B cell (primary cell): Measurements from ENCODE around the gene SYTL2. TPM values are rescaled to one million over a fixed set of nuclear protein-coding genes. Genes with fewer than 3 reads are reported as not detected.

ENCODE experiments used
- ATAC-seq: fragments of 200-7000 bp; cut with Tn5 transposase; one replicate; pipeline ENCODE4 v1.10.0; 2021; ENCODE audit warnings: low read depth, mild to moderate bottlenecking, moderate number of reproducible peaks, moderate library complexity
- CTCF ChIA-PET: fragments of 350-600 bp; sonication (Branson Sonifier 250); formaldehyde crosslinking; loops from one replicate; lab custom pipeline; 2021; ENCODE audit warnings: antibody characterized with exemption, inconsistent platforms; lab: Charles Lee
- POLR2A ChIA-PET: fragments of 350-600 bp; sonication (Branson Sonifier 250); formaldehyde crosslinking; loops from one replicate; lab custom pipeline; 2021; ENCODE audit warnings: antibody characterized with exemption; lab: Charles Lee
- DNase-seq: peaks from one replicate; pipeline ENCODE4 v3.0.0; 2013
- H2AFZ ChIP-seq: 2 replicates; pipeline ENCODE4 v1.6.1; 2012; ENCODE audit warnings: mild to moderate bottlenecking, low read depth, low read length; ENCODE audit not compliant: insufficient read depth, poor library complexity, severe bottlenecking
- H3K27ac ChIP-seq, 2 donors: 1 replicate in 1 of 2; 2 replicates in 1 of 2; pipeline ENCODE4 v1.5.1; 2012 to 2013; ENCODE audit warnings: low read length in 2 of 2, mild to moderate bottlenecking in 2 of 2, moderate library complexity in 1 of 2
- H3K27me3 ChIP-seq, 4 experiments: fragments of 200-600 bp in 1 of 4; sonication (generic) in 1 of 4; replicated peaks in 1 of 4; 1 replicate in 2 of 4; 2 replicates in 2 of 4; pipeline versions ENCODE4 v1.6.1 to v1.7.0; 2013 to 2016; ENCODE audit warnings: low read length in 3 of 4, mild to moderate bottlenecking in 2 of 4, mixed read lengths in 1 of 4, moderate library complexity in 1 of 4; ENCODE audit not compliant: insufficient read depth in 4 of 4, control insufficient read depth in 3 of 4; ENCODE audit errors: control extremely low read depth in 1 of 4
- H3K36me3 ChIP-seq, 2 experiments: replicated peaks in 1 of 2; 1 replicate in 1 of 2; 2 replicates in 1 of 2; pipeline versions ENCODE4 v1.6.1 to v1.7.1; 2013; ENCODE audit warnings: low read length in 1 of 2; ENCODE audit not compliant: insufficient read depth in 2 of 2, control insufficient read depth in 1 of 2; ENCODE audit errors: control extremely low read depth in 1 of 2, extremely low read depth in 1 of 2
- H3K4me1 ChIP-seq, 2 donors: fragments of 200-600 bp in 1 of 2; sonication (generic) in 1 of 2; 1 replicate in 1 of 2; 2 replicates in 1 of 2; pipeline versions ENCODE4 v1.5.1 to v1.6.1; 2013 to 2017; ENCODE audit warnings: low read length in 2 of 2; ENCODE audit not compliant: control insufficient read depth in 2 of 2, insufficient read depth in 2 of 2
- H3K4me2 ChIP-seq: replicated peaks from 2 replicates; pipeline ENCODE3; 2012; ENCODE audit warnings: mild to moderate bottlenecking, low read depth, low read length; ENCODE audit not compliant: poor library complexity, severe bottlenecking
- H3K4me3 ChIP-seq, 5 experiments: fragments of 200-600 bp in 1 of 5; sonication (generic) in 1 of 5; 1 replicate in 3 of 5; 2 replicates in 2 of 5; pipeline versions ENCODE4 v1.5.1 to v1.7.0; 2011 to 2016; ENCODE audit warnings: low read length in 4 of 5, mild to moderate bottlenecking in 4 of 5, low read depth in 2 of 5, control low read depth in 1 of 5, moderate library complexity in 1 of 5; ENCODE audit not compliant: insufficient read depth in 1 of 5; ENCODE audit errors: control extremely low read depth in 1 of 5, extremely low read depth in 1 of 5
- H3K79me2 ChIP-seq: fragments of 200-600 bp; sonication (generic); one replicate; pipeline ENCODE4 v1.6.0; 2016; ENCODE audit warnings: low read length; ENCODE audit not compliant: control insufficient read depth, insufficient read depth
- H3K9ac ChIP-seq: fragments of 200-600 bp; sonication (generic); 2 replicates; pipeline ENCODE4 v1.6.1; 2017; ENCODE audit warnings: mild to moderate bottlenecking, low read length, moderate library complexity
- H3K9me3 ChIP-seq, 3 donors: one replicate each; pipeline versions ENCODE4 v1.6.1 to v1.7.1; 2013; ENCODE audit warnings: low read length in 2 of 3; ENCODE audit not compliant: control insufficient read depth in 2 of 3, insufficient read depth in 1 of 3; ENCODE audit errors: control extremely low read depth in 1 of 3
- H4K20me1 ChIP-seq: 2 replicates; pipeline ENCODE4 v1.6.0; 2012; ENCODE audit warnings: mild to moderate bottlenecking, low read length; ENCODE audit not compliant: insufficient read depth, control insufficient read depth, poor library complexity, severe bottlenecking
- H3K27ac Mint-ChIP-seq: one replicate; pipeline ENCODE4 v1.8.0; 2021; ENCODE audit warnings: mixed read lengths
- H3K27me3 Mint-ChIP-seq: one replicate; pipeline ENCODE4 v1.8.0; 2021; ENCODE audit warnings: mixed read lengths
- H3K4me1 Mint-ChIP-seq: one replicate; pipeline ENCODE4 v1.8.0; 2021; ENCODE audit warnings: mixed read lengths
- H3K4me3 Mint-ChIP-seq: one replicate; pipeline ENCODE4 v1.8.0; 2021; ENCODE audit warnings: mixed read lengths
- H3K9me3 Mint-ChIP-seq: one replicate; pipeline ENCODE4 v1.8.0; 2022; ENCODE audit warnings: mixed read lengths; ENCODE audit not compliant: insufficient read depth
- EZH2 ChIP-seq: IDR thresholded peaks from 2 replicates; pipeline ENCODE4 v1.6.1; 2012; ENCODE audit warnings: borderline replicate concordance, low read depth, mild to moderate bottlenecking, moderate library complexity, low read length; ENCODE audit not compliant: insufficient read depth, poor library complexity, severe bottlenecking
- WGBS: methylation state at CpG from one replicate; pipeline ENCODE4 v1.1.5; 2013; ENCODE audit warnings: missing lambda C conversion rate; ENCODE audit not compliant: insufficient coverage; 5-methylcytosine and 5-hydroxymethylcytosine counted together
- intact Hi-C: fragments of 100-400 bp; cut with micrococcal nuclease; formaldehyde crosslinking; loops from one replicate; pipeline ENCODE4 v1.10.0; 2022
- polyA plus RNA-seq: library from polyadenylated mRNA; depleted of rRNA; stranded (reverse); fragments of >200 nt; gene quantifications from 2 replicates; pipeline ENCODE4 v1.2.3, GENCODE V29; 2012
- total RNA-seq, 2 donors: library from RNA; stranded (reverse); fragments of 120-200 nt in 1 of 2; gene quantifications; 1 replicate in 1 of 2; 2 replicates in 1 of 2; pipeline versions ENCODE4 v1.2.3 to v1.2.4, GENCODE V29; 2013 to 2022
- TF ChIP-seq, protein P1 (sequence below): fragments of 200-600 bp; IDR thresholded peaks from one replicate; pipeline ENCODE4 v1.8.0; 2022; ENCODE audit warnings: antibody characterized with exemption, mild to moderate bottlenecking

SYTL2 gene
- total and polyA plus RNA-seq, 2 donors (not counting 1 experiment from before 2014, with no cell fraction given), result 0.86 to 2.9 TPM

- peaks cover 42% of the 10 kb centered on the region for H3K79me2 ChIP-seq
- peak; percentile 95 for DNase-seq
- peaks cover 0 to 11% of the 10 kb centered on the region in 2 experiments for H3K36me3 ChIP-seq
- H3K4me3 ChIP-seq, result peak within 1 kb of the TSS; percentile 78 to 95 (median 89)
- H3K4me2 ChIP-seq, result peak within 1 kb of the TSS; percentile 79
- WGBS, result under 1% methylated on average over 56 of the region's 67 CpGs
- peaks cover 45% of the 10 kb centered on the region for H3K4me1 Mint-ChIP-seq
- CTCF ChIA-PET, result interaction anchor here (0.6 to 1.9 kb wide), 7 partner anchors 10 to 628 kb away, joined by 3 to 15 read pairs (median 3); partner anchors contain the start of genes DLG2, TMEM126A and TMEM126B
- H3K4me3 Mint-ChIP-seq, result peak within 1 kb of the TSS; percentile 94
- TF ChIP-seq, protein P1, sequence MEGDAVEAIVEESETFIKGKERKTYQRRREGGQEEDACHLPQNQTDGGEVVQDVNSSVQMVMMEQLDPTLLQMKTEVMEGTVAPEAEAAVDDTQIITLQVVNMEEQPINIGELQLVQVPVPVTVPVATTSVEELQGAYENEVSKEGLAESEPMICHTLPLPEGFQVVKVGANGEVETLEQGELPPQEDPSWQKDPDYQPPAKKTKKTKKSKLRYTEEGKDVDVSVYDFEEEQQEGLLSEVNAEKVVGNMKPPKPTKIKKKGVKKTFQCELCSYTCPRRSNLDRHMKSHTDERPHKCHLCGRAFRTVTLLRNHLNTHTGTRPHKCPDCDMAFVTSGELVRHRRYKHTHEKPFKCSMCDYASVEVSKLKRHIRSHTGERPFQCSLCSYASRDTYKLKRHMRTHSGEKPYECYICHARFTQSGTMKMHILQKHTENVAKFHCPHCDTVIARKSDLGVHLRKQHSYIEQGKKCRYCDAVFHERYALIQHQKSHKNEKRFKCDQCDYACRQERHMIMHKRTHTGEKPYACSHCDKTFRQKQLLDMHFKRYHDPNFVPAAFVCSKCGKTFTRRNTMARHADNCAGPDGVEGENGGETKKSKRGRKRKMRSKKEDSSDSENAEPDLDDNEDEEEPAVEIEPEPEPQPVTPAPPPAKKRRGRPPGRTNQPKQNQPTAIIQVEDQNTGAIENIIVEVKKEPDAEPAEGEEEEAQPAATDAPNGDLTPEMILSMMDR, result no peak
- no peak for TF ChIP-seq EZH2
- H3K9ac ChIP-seq, result peak within 1 kb of the TSS; percentile 86
- POLR2A ChIA-PET, result interaction anchor here (0.5 to 1.9 kb wide), 4 partner anchors 16 to 36 kb away, joined by 3 to 16 read pairs (median 6); partner anchors contain the start of genes TMEM126A and TMEM126B
- H3K27me3 Mint-ChIP-seq, result no peaks in the 10 kb centered on the region
- intact Hi-C loops, result loop anchor here (1.0 to 10.0 kb wide), 6 partner anchors 17 to 637 kb away; partner anchors contain the start of genes CCDC83, HIKESHI, TMEM126A and TMEM126B
- H3K27me3 ChIP-seq, result no peaks in the 10 kb centered on the region
- H3K9me3 Mint-ChIP-seq, result no peaks in the 10 kb centered on the region
- H3K27ac Mint-ChIP-seq, result peak within 1 kb of the TSS; percentile 95
- H3K4me1 ChIP-seq, result peaks cover 16 to 21% of the 10 kb centered on the region in 2 donors
- peak; percentile 84 for ATAC-seq
- peaks cover 35% of the 10 kb centered on the region for H4K20me1 ChIP-seq
- H3K27ac ChIP-seq, result peak within 1 kb of the TSS; percentile 96 to 97
- peaks cover 0 to 3% (median 0%) of the 10 kb centered on the region in 3 donors for H3K9me3 ChIP-seq
- H2AFZ ChIP-seq, result peak within 1 kb of the TSS; percentile 78
Measured at GRCh38 chr11:85664615-85665481, 146.1 kb downstream of the SYTL2 start, which contains the start of gene CREBZF. CREBZF (minus strand) TSS chr11:85665129; CDS start chr11:85664875, 254 bp downstream.
